Measurements from ENCODE around the gene ART3. TPM values are rescaled to one million over a fixed set of nuclear protein-coding genes. Genes with fewer than 3 reads are reported as not detected.

ART3 gene
- total and polyA plus RNA-seq, 9 of the 15 experiments (the other 6 are each of a cell fraction or from before 2014, with no cell fraction given): 0.69 to 1.4 (median 1.1) TPM; not detected in 1

DNA sequence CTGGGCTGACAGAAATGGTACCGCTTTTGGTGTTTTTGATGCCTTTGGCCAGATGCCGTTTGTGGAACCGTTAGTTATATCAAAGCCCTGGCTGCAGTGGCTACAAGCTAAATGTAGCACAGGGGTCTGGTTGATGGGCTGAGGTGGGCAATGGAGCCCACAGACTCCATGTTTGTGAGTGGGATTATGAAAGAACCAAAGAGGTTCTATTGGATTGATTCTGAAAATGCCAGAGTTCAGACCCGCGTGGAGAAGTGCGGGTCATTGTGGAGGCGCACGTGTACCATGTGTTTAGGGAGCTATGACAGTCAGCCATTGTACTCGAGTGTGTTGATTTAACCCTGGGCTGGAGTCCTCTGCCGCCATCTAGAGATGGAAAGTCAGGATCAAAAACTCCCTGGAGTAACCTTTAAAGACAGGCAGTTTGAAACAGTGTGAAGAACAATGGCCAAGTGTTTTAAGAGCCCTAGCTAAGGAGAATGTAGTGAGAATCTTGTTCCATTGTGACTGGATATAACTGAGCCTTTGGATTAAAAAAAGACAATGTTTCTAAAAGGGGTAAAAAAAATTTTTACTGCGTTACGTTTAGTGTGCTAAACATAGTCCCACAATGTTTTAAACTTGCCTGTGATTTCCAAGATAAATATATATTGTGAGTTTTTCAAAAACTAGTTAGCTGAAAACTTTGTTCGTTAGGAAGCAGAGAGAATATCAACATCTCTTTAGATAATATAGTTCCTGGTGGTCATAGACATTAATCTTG is 12.7 kb downstream of the ART3 start (continued):
- TF ChIP-seq, protein P1, sequence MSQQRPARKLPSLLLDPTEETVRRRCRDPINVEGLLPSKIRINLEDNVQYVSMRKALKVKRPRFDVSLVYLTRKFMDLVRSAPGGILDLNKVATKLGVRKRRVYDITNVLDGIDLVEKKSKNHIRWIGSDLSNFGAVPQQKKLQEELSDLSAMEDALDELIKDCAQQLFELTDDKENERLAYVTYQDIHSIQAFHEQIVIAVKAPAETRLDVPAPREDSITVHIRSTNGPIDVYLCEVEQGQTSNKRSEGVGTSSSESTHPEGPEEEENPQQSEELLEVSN (IDR thresholded peaks at IDR 0.05; ENCODE audit: borderline replicate concordance in 1 of 2, extremely low read depth in 1 of 2, insufficient read depth in 1 of 2, insufficient read length in 1 of 2, low read depth in 1 of 2, low read length in 1 of 2, poor library complexity in 1 of 2, severe bottlenecking in 1 of 2): peak; percentile 74 to 83
- TF ChIP-seq ZEB2 (IDR thresholded peaks at IDR 0.05): 0 out of 2 replicates have a peak, but pooled peaks have one; percentile 20
- no peak for TF ChIP-seq MYNN (IDR thresholded peaks at IDR 0.05)
- TF ChIP-seq MYNN (CRISPR knock-in tag; IDR thresholded peaks at IDR 0.05): no peak
- no peak for TF ChIP-seq ZNF217 (CRISPR knock-in tag; IDR thresholded peaks at IDR 0.05)
- no peak for TF ChIP-seq BMI1 (IDR thresholded peaks at IDR 0.05; ENCODE audit: low read length)
- TF ChIP-seq YY1 (IDR thresholded peaks at IDR 0.05; ENCODE audit: borderline replicate concordance in 1 of 3, control insufficient read depth in 1 of 3, extremely low read depth in 1 of 3, insufficient read depth in 3 of 3, insufficient read length in 1 of 3, insufficient replicate concordance in 2 of 3, low read depth in 1 of 3, low read length in 2 of 3): peak; percentile 53 to 93 (median 79)
- peak; percentile 78; the same call in 1 of the 2 replicates for TF ChIP-seq ZNF589 (CRISPR knock-in tag; IDR thresholded peaks at IDR 0.05; ENCODE audit: low read depth)
- no peak for TF ChIP-seq ZNF263 (CRISPR knock-in tag; IDR thresholded peaks at IDR 0.05; ENCODE audit: borderline replicate concordance)
- TF ChIP-seq ARID1B (IDR thresholded peaks at IDR 0.05): no peak
- TF ChIP-seq ZNF24 (IDR thresholded peaks at IDR 0.05): 0 out of 2 replicates have a peak, but pooled peaks have one; percentile 14
- no peak for TF ChIP-seq ZNF507 (tag; conservative IDR thresholded peaks at IDR 0.05)
- no peak for TF ChIP-seq SRSF3 (IDR thresholded peaks at IDR 0.05; ENCODE audit: insufficient read depth, low read length)
- TF ChIP-seq TGIF2 (CRISPR knock-in tag; IDR thresholded peaks at IDR 0.05): no peak
- TF ChIP-seq CCAR2 (IDR thresholded peaks at IDR 0.05; ENCODE audit: low read depth, low read length): no peak
- TF ChIP-seq ZNF57 (CRISPR knock-in tag; IDR thresholded peaks at IDR 0.05): no peak
- TF ChIP-seq SIRT6 (IDR thresholded peaks at IDR 0.05; ENCODE audit: low read depth, low read length): no peak
- no peak for TF ChIP-seq POLR2A (conservative IDR thresholded peaks at IDR 0.05)
- TF ChIP-seq SIN3A (IDR thresholded peaks at IDR 0.05; ENCODE audit: borderline replicate concordance in 2 of 2, control insufficient read depth in 1 of 2, low read depth in 2 of 2, low read length in 2 of 2): peak in 1 of 2 experiments; percentile 42; a peak in 1 of 4 replicates
- TF ChIP-seq, protein P2, sequence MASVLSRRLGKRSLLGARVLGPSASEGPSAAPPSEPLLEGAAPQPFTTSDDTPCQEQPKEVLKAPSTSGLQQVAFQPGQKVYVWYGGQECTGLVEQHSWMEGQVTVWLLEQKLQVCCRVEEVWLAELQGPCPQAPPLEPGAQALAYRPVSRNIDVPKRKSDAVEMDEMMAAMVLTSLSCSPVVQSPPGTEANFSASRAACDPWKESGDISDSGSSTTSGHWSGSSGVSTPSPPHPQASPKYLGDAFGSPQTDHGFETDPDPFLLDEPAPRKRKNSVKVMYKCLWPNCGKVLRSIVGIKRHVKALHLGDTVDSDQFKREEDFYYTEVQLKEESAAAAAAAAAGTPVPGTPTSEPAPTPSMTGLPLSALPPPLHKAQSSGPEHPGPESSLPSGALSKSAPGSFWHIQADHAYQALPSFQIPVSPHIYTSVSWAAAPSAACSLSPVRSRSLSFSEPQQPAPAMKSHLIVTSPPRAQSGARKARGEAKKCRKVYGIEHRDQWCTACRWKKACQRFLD (CRISPR knock-in tag; IDR thresholded peaks at IDR 0.05): 0 out of 2 replicates have a peak, but pooled peaks have one; percentile 37
- no peak for TF ChIP-seq BCL6 (CRISPR knock-in tag; IDR thresholded peaks at IDR 0.05)
- peak; percentile 86 to 87 for TF ChIP-seq FOXK2 (conservative IDR thresholded peaks at IDR 0.05 in 1 of 2, IDR thresholded peaks at IDR 0.05 in 1 of 2; ENCODE audit: low read depth in 2 of 2)
- TF ChIP-seq ZNF766 (CRISPR knock-in tag; conservative IDR thresholded peaks at IDR 0.05): 0 out of 2 replicates have a peak, but pooled peaks have one; percentile 22
- no peak for TF ChIP-seq ZNF133 (CRISPR knock-in tag; IDR thresholded peaks at IDR 0.05)
- no peak for TF ChIP-seq CBX5 (IDR thresholded peaks at IDR 0.05; ENCODE audit: borderline replicate concordance, low read depth)
- TF ChIP-seq MEIS2 (IDR thresholded peaks at IDR 0.05; ENCODE audit: partially characterized antibody): peak; percentile 21
- TF ChIP-seq ZNF146 (CRISPR knock-in tag; IDR thresholded peaks at IDR 0.05; ENCODE audit: unreplicated experiment): no peak
